H1 (cell line): ENCODE results near the gene NUB1. TPM values are rescaled to one million over a fixed set of nuclear protein-coding genes. Genes with fewer than 3 reads are reported as not detected.

Experiments
- CTCF ChIA-PET: fragments of 300-600 bp; sonication (Branson Sonifier 250); formaldehyde crosslinking; loops from one replicate; lab custom pipeline; 2021; ENCODE audit not compliant: partially characterized antibody; lab: Charles Lee
- POLR2A ChIA-PET: fragments of 300-600 bp; sonication (Branson Sonifier 250); formaldehyde crosslinking; loops from one replicate; lab custom pipeline; 2021; ENCODE audit warnings: inconsistent platforms; ENCODE audit not compliant: partially characterized antibody; lab: Charles Lee
- DNase-seq, 2 experiments: peaks; one replicate each; pipeline versions ENCODE4 v3.0.0 to v3.0.0-alpha.2; 2010 to 2022; ENCODE audit warnings: low spot score in 2 of 2, low read depth in 1 of 2, mixed read lengths in 1 of 2
- FAIRE-seq: peaks from 2 replicates; lab custom pipeline; 2011; peaks lifted over from hg19 to GRCh38; lab: Jason Lieb, UNC
- H2AFZ ChIP-seq: 2 replicates; pipeline ENCODE4 v1.8.1; 2012; ENCODE audit warnings: low read length, inconsistent platforms
- H2AK5ac ChIP-seq: 2 replicates; pipeline ENCODE4 v1.6.1; 2013; ENCODE audit warnings: low read depth, low read length
- H2BK120ac ChIP-seq: replicated peaks from 2 replicates; pipeline ENCODE3; 2013; ENCODE audit warnings: low read depth, low read length, inconsistent platforms
- H2BK12ac ChIP-seq: 2 replicates; pipeline ENCODE4 v1.6.1; 2013; ENCODE audit warnings: low read depth, low read length
- H2BK15ac ChIP-seq: 2 replicates; pipeline ENCODE4 v1.6.1; 2013; ENCODE audit warnings: low read length
- H2BK20ac ChIP-seq: 2 replicates; pipeline ENCODE4 v1.6.1; 2013; ENCODE audit warnings: low read length
- H2BK5ac ChIP-seq: 2 replicates; pipeline ENCODE4 v1.6.1; 2013; ENCODE audit warnings: low read depth, low read length
- H3K14ac ChIP-seq: 2 replicates; pipeline ENCODE4 v1.6.1; 2013; ENCODE audit warnings: inconsistent platforms; ENCODE audit not compliant: insufficient read length
- H3K18ac ChIP-seq: 2 replicates; pipeline ENCODE4 v1.6.1; 2013; ENCODE audit warnings: low read length; ENCODE audit errors: extremely low read depth
- H3K23ac ChIP-seq: 2 replicates; pipeline ENCODE4 v1.6.1; 2013; ENCODE audit warnings: inconsistent platforms; ENCODE audit not compliant: insufficient read length
- H3K23me2 ChIP-seq: 2 replicates; pipeline ENCODE4 v1.6.1; 2013; ENCODE audit warnings: low read depth, low read length
- H3K27ac ChIP-seq: 2 replicates; pipeline ENCODE4 v1.6.1; 2011; ENCODE audit warnings: low read depth, low read length, inconsistent platforms
- H3K27me3 ChIP-seq, 4 experiments: replicated peaks in 1 of 4; 1 replicate in 1 of 4; 2 replicates in 3 of 4; pipeline versions ENCODE4 v1.6.1 to v1.8.1; 2011 to 2013; ENCODE audit warnings: low read length in 3 of 4, mild to moderate bottlenecking in 3 of 4, inconsistent platforms in 2 of 4, mixed read lengths in 2 of 4, moderate library complexity in 1 of 4; ENCODE audit not compliant: control insufficient read depth in 3 of 4, insufficient read depth in 3 of 4; ENCODE audit errors: extremely low read depth in 1 of 4
- H3K36me3 ChIP-seq, 4 experiments: 2 replicates each; pipeline versions ENCODE4 v1.6.1 to v1.8.1; 2011 to 2013; ENCODE audit warnings: mild to moderate bottlenecking in 4 of 4, low read length in 3 of 4, moderate library complexity in 2 of 4, control low read depth in 1 of 4, inconsistent platforms in 1 of 4; ENCODE audit not compliant: insufficient read depth in 4 of 4, control insufficient read depth in 2 of 4
- H3K4ac ChIP-seq: replicated peaks from 2 replicates; pipeline ENCODE3; 2013; ENCODE audit warnings: low read length, low read depth, mixed read lengths, inconsistent platforms; ENCODE audit not compliant: insufficient read length
- H3K4me1 ChIP-seq, 4 experiments: replicated peaks in 1 of 4; 1 replicate in 1 of 4; 2 replicates in 3 of 4; pipeline versions ENCODE4 v1.6.1 to v1.8.1; 2011 to 2013; ENCODE audit warnings: low read length in 3 of 4, inconsistent platforms in 2 of 4, mixed read lengths in 1 of 4; ENCODE audit not compliant: insufficient read depth in 4 of 4, control insufficient read depth in 3 of 4
- H3K4me2 ChIP-seq, 2 experiments: 2 replicates each; pipeline versions ENCODE4 v1.6.1 to v1.8.1; 2011 to 2013; ENCODE audit warnings: low read depth in 2 of 2, low read length in 2 of 2, control low read depth in 1 of 2, inconsistent platforms in 1 of 2, mild to moderate bottlenecking in 1 of 2; ENCODE audit not compliant: insufficient read depth in 1 of 2
- H3K4me3 ChIP-seq, 4 experiments: fragments of 200-600, 300-600 bp in 1 of 4; sonication (generic), shearing (Covaris generic), sonication (Bioruptor Twin) in 1 of 4; 2 replicates each; pipeline versions ENCODE4 v1.5.1 to v1.8.1; 2011 to 2016; ENCODE audit warnings: low read length in 4 of 4, low read depth in 3 of 4, control low read depth in 2 of 4, inconsistent platforms in 2 of 4, mild to moderate bottlenecking in 2 of 4, mixed read lengths in 1 of 4, moderate library complexity in 1 of 4; ENCODE audit not compliant: insufficient read depth in 2 of 4; ENCODE audit errors: extremely low read depth in 1 of 4
- H3K56ac ChIP-seq: replicated peaks from 2 replicates; pipeline ENCODE3; 2013; ENCODE audit warnings: low read depth, mild to moderate bottlenecking, mixed read lengths, low read length, inconsistent platforms; ENCODE audit not compliant: insufficient read length
- H3K79me1 ChIP-seq: 2 replicates; pipeline ENCODE4 v1.6.1; 2013; ENCODE audit warnings: low read depth, low read length, control low read depth
- H3K79me2 ChIP-seq, 2 experiments: 2 replicates each; pipeline versions ENCODE4 v1.6.1 to v1.8.1; 2012 to 2013; ENCODE audit warnings: low read length in 2 of 2, mild to moderate bottlenecking in 2 of 2, inconsistent platforms in 1 of 2; ENCODE audit not compliant: insufficient read depth in 2 of 2, control insufficient read depth in 1 of 2
- H3K9ac ChIP-seq, 4 experiments: replicated peaks in 1 of 4; 1 replicate in 1 of 4; 2 replicates in 3 of 4; pipeline versions ENCODE4 v1.6.1 to v1.8.1; 2011 to 2013; ENCODE audit warnings: low read depth in 3 of 4, low read length in 3 of 4, control low read depth in 2 of 4, mild to moderate bottlenecking in 2 of 4, moderate library complexity in 2 of 4, inconsistent platforms in 1 of 4; ENCODE audit errors: extremely low read depth in 1 of 4
- H3K9me3 ChIP-seq, 2 experiments: 2 replicates each; pipeline versions ENCODE4 v1.6.1 to v1.8.1; 2012 to 2013; ENCODE audit warnings: mild to moderate bottlenecking in 2 of 2, moderate library complexity in 2 of 2, control low read depth in 1 of 2, inconsistent platforms in 1 of 2, low read depth in 1 of 2, low read length in 1 of 2, mixed read lengths in 1 of 2; ENCODE audit not compliant: insufficient read depth in 2 of 2
- H4K20me1 ChIP-seq, 2 experiments: replicated peaks in 1 of 2; 2 replicates each; pipeline versions ENCODE3 to v1.8.1; 2011 to 2013; ENCODE audit warnings: inconsistent platforms in 2 of 2, low read length in 2 of 2, mild to moderate bottlenecking in 1 of 2; ENCODE audit not compliant: insufficient read depth in 2 of 2, control insufficient read depth in 1 of 2
- H4K5ac ChIP-seq: 2 replicates; pipeline ENCODE4 v1.6.1; 2013; ENCODE audit warnings: low read length, low read depth, mixed read lengths, inconsistent platforms; ENCODE audit not compliant: insufficient read length
- H4K8ac ChIP-seq: 2 replicates; pipeline ENCODE4 v1.8.0; 2013; ENCODE audit warnings: mild to moderate bottlenecking, moderate library complexity, low read length, inconsistent platforms; ENCODE audit not compliant: insufficient read depth; ENCODE audit errors: extremely low read depth
- H4K91ac ChIP-seq: replicated peaks from 2 replicates; pipeline ENCODE3; 2013; ENCODE audit warnings: low read length, mixed read lengths, inconsistent platforms; ENCODE audit not compliant: insufficient read length
- CEBPB ChIP-seq: IDR thresholded peaks from 2 replicates; pipeline ENCODE4 v1.6.1; 2012; ENCODE audit warnings: low read depth, low read length
- POLR2A ChIP-seq, 2 experiments: IDR thresholded peaks; 1 replicate in 1 of 2; 2 replicates in 1 of 2; pipeline ENCODE4 v1.6.1; 2011; ENCODE audit warnings: low read depth in 2 of 2, low read length in 2 of 2, mild to moderate bottlenecking in 2 of 2; ENCODE audit errors: control extremely low read depth in 1 of 2
- TCF12 ChIP-seq: IDR thresholded peaks from 2 replicates; pipeline ENCODE4 v1.6.1; 2011; ENCODE audit warnings: low read depth, mild to moderate bottlenecking, low read length
- TEAD4 ChIP-seq: IDR thresholded peaks from 2 replicates; pipeline ENCODE4 v1.6.1; 2012; ENCODE audit warnings: low read depth, low read length, inconsistent platforms, mixed read lengths
- WGBS, 2 experiments: shearing (Covaris generic) in 1 of 2; methylation state at CpG; one replicate each; pipeline versions ENCODE4 v1.1.6 to v1.1.7; 2013 to 2015; ENCODE audit warnings: low lambda C conversion rate in 2 of 2, mixed read lengths in 2 of 2, inconsistent platforms in 1 of 2, low coverage in 1 of 2, missing lambda C conversion rate in 1 of 2; ENCODE audit not compliant: insufficient replicate concordance in 2 of 2, insufficient coverage in 1 of 2, insufficient read length in 1 of 2; ENCODE audit errors: extremely low coverage in 1 of 2, missing lambda C conversion rate in 1 of 2; 5-methylcytosine and 5-hydroxymethylcytosine counted together
- polyA plus RNA-seq, 7 experiments: library from polyadenylated mRNA; depleted of rRNA in 3 of 7; stranded (reverse) in 5 of 7; unstranded in 2 of 7; fragments of >200 nt in 5 of 7; fragments of 200-250 nt in 2 of 7; gene quantifications; 1 replicate in 5 of 7; 2 replicates in 1 of 7; 4 replicates in 1 of 7; pipeline versions ENCODE4 v1.2.1 to v1.2.3, GENCODE V29; 2011 to 2013; ENCODE audit warnings: missing spikeins in 2 of 7, mixed read lengths in 2 of 7
- total RNA-seq: library from RNA; stranded (reverse); fragmentation: NEBNext Ultra II Directional; extraction: Animal tissue kit (Norgen Biotek cat#: 25700); gene quantifications from 2 replicates; pipeline ENCODE4 v1.2.1, GENCODE V29; 2021

NUB1 gene
- total and polyA plus RNA-seq, 2 of the 8 experiments (the other 6 are each of a cell fraction or from before 2014, with no cell fraction given): 22.1 to 43.5 TPM

GRCh38 chr7:151309311-151309710, 32.3 kb upstream of the NUB1 start:
- Histone ChIP-seq H2AK5ac (no peak overlapping the region), H3K56ac (no peak overlapping the region), H4K5ac (no peak overlapping the region), H3K18ac (no peak overlapping the region), H3K27ac (no peak overlapping the region), H3K36me3 (no peaks in the 10 kb centered on the region), H3K4me3 (no peak overlapping the region), H2AFZ (no peak overlapping the region), H3K27me3 (no peaks in the 10 kb centered on the region), H2BK5ac (no peak overlapping the region), H4K20me1 (peaks cover 0 to 9% of the 10 kb centered on the region in 2 experiments), H3K4me1 (no peaks in the 10 kb centered on the region), H3K4me2 (no peak overlapping the region), H4K8ac (no peak overlapping the region), H3K79me2 (no peaks in the 10 kb centered on the region), H2BK15ac (no peak overlapping the region), H3K79me1 (no peaks in the 10 kb centered on the region), H3K14ac (no peak overlapping the region), H2BK20ac (no peak overlapping the region), H3K9ac (no peak overlapping the region), H3K4ac (no peak overlapping the region), H4K91ac (no peak overlapping the region), H3K23me2 (peaks cover 13% of the 10 kb centered on the region; the same call in 1 of the 2 replicates), H2BK12ac (no peak overlapping the region), H3K23ac (no peak overlapping the region), H2BK120ac (no peak overlapping the region), H3K9me3 (peaks cover 12 to 13% of the 10 kb centered on the region in 2 experiments)
- no peak for FAIRE-seq
- CTCF ChIA-PET: interaction anchor here (0.9 to 3.9 kb wide), 7 partner anchors 12 to 82 kb away, joined by 3 to 51 read pairs (median 9); partner anchors contain the start of genes ABCF2 and NUB1
- no peak for DNase-seq
- POLR2A ChIA-PET: no interaction called here
- WGBS, 2 experiments: 78% methylated on average over 4 of the region's 4 CpGs; no CpG with 5 or more reads in 1 of the 2 experiments
- TF ChIP-seq POLR2A (IDR thresholded peaks at IDR 0.05; ENCODE audit: control extremely low read depth in 1 of 2, low read depth in 2 of 2, low read length in 2 of 2): no peak
- no peak for TF ChIP-seq CEBPB
- no peak for TF ChIP-seq TEAD4
- no peak for TF ChIP-seq TCF12
